Activated B cell treated with CpG ODN at 0.5 μM for 24 hours (primary cell): ENCODE data around the gene PARP9. TPM values are rescaled to one million over a fixed set of nuclear protein-coding genes. Genes with fewer than 3 reads are reported as not detected.

ENCODE experiments used
- ATAC-seq: fragments of 200-7000 bp; cut with Tn5 transposase; one replicate; pipeline ENCODE4 v1.10.0; 2021; ENCODE audit warnings: low read depth, mild to moderate bottlenecking, moderate library complexity
- CTCF ChIA-PET: fragments of 350-600 bp; sonication (Branson Sonifier 250); formaldehyde crosslinking; loops from one replicate; lab custom pipeline; 2021; ENCODE audit warnings: antibody characterized with exemption; lab: Charles Lee
- POLR2A ChIA-PET: fragments of 350-600 bp; sonication (Branson Sonifier 250); formaldehyde crosslinking; loops from one replicate; lab custom pipeline; 2021; ENCODE audit warnings: antibody characterized with exemption; lab: Charles Lee
- DNase-seq: peaks from one replicate; pipeline ENCODE4 v3.0.0; 2022
- H3K27ac Mint-ChIP-seq: one replicate; pipeline ENCODE4 v1.8.0; 2020; ENCODE audit warnings: mixed read lengths
- H3K27me3 Mint-ChIP-seq: one replicate; pipeline ENCODE4 v1.8.0; 2021; ENCODE audit warnings: mixed read lengths
- H3K36me3 Mint-ChIP-seq: one replicate; pipeline ENCODE4 v1.8.0; 2021; ENCODE audit warnings: low read depth, mixed read lengths
- H3K4me1 Mint-ChIP-seq: one replicate; pipeline ENCODE4 v1.8.0; 2021; ENCODE audit warnings: mixed read lengths
- H3K4me3 Mint-ChIP-seq: one replicate; pipeline ENCODE4 v1.8.0; 2020; ENCODE audit warnings: mild to moderate bottlenecking, mixed read lengths
- H3K9me3 Mint-ChIP-seq: one replicate; pipeline ENCODE4 v1.8.0; 2020; ENCODE audit warnings: mixed read lengths
- CTCF ChIP-seq: fragments of 200-600 bp; IDR thresholded peaks from one replicate; pipeline ENCODE4 v1.8.0; 2022; ENCODE audit warnings: antibody characterized with exemption, mild to moderate bottlenecking
- intact Hi-C: fragments of 100-400 bp; cut with micrococcal nuclease; formaldehyde crosslinking; loops from one replicate; pipeline ENCODE4 v1.15.1; 2024
- total RNA-seq: library from RNA; stranded (reverse); gene quantifications from 2 replicates; pipeline ENCODE4 v1.2.3, GENCODE V29; 2022

PARP9 gene
- total RNA-seq, 1 donor from 2014 or later = 50.8 TPM

- CTCF ChIA-PET = interaction anchor here (0.7 to 5.1 kb wide), 5 partner anchors 61 to 470 kb away, joined by 3 to 92 read pairs (median 3); partner anchors contain the start of gene PARP14
- no peak for TF ChIP-seq CTCF
- intact Hi-C loops = no loop called here
- no peak overlapping the region for H3K27ac Mint-ChIP-seq
- peaks cover 62% of the 10 kb centered on the region for H3K36me3 Mint-ChIP-seq
- ATAC-seq (no peak), DNase-seq (no peak)
- no peak overlapping the region for H3K4me3 Mint-ChIP-seq
- no peaks in the 10 kb centered on the region for H3K27me3 Mint-ChIP-seq
- POLR2A ChIA-PET = interaction anchor here (1.9 kb wide), 1 partner anchor 121 kb away, joined by 14 read pairs; the partner anchor contains the start of gene PARP14
- H3K9me3 Mint-ChIP-seq = no peaks in the 10 kb centered on the region
- peaks cover 33% of the 10 kb centered on the region for H3K4me1 Mint-ChIP-seq
Observed at GRCh38 chr3:122558605-122559004, 5.5 kb downstream of the PARP9 start.

GRCh38 chr3:122557356-122557755, 6.7 kb downstream of the PARP9 start:
- ChIA-PET CTCF (interaction anchor here (5.1 kb wide), 1 partner anchor 121 kb away, joined by 92 read pairs; the partner anchor contains the start of gene PARP14), POLR2A (no interaction called here)
- no peaks in the 10 kb centered on the region for H3K9me3 Mint-ChIP-seq
- H3K27ac Mint-ChIP-seq = no peak overlapping the region
- DNase-seq = no peak
- ATAC-seq = no peak
- intact Hi-C loops = no loop called here
- no peaks in the 10 kb centered on the region for H3K27me3 Mint-ChIP-seq
- H3K36me3 Mint-ChIP-seq = peaks cover 73% of the 10 kb centered on the region
- TF ChIP-seq CTCF = no peak
- H3K4me1 Mint-ChIP-seq = peaks cover 22% of the 10 kb centered on the region
- H3K4me3 Mint-ChIP-seq = no peak overlapping the region

- ATAC-seq (no peak), DNase-seq (no peak)
- H3K4me1 Mint-ChIP-seq = peaks cover 6% of the 10 kb centered on the region
- ChIA-PET CTCF (interaction anchor here (1.0 to 1.5 kb wide), 2 partner anchors 123 to 199 kb away, joined by 3 to 7 read pairs; no protein-coding TSS in a partner anchor), POLR2A (no interaction called here)
- no peak overlapping the region for H3K27ac Mint-ChIP-seq
- intact Hi-C loops = no loop called here
- H3K9me3 Mint-ChIP-seq = no peaks in the 10 kb centered on the region
- H3K27me3 Mint-ChIP-seq = no peaks in the 10 kb centered on the region
- no peak for TF ChIP-seq CTCF
- H3K4me3 Mint-ChIP-seq = no peak overlapping the region
- H3K36me3 Mint-ChIP-seq = peaks cover 86% of the 10 kb centered on the region
Observed at GRCh38 chr3:122555275-122556071, 8.6 kb downstream of the PARP9 start.

- Mint-ChIP-seq H3K36me3 (peaks cover 92% of the 10 kb centered on the region), H3K4me1 (no peaks in the 10 kb centered on the region), H3K27me3 (no peaks in the 10 kb centered on the region), H3K4me3 (no peak overlapping the region), H3K9me3 (no peaks in the 10 kb centered on the region), H3K27ac (no peak overlapping the region)
- intact Hi-C loops = no loop called here
- ChIA-PET POLR2A (no interaction called here), CTCF (interaction anchor here (1.2 kb wide), 1 partner anchor 126 kb away, joined by 3 read pairs; no protein-coding TSS in a partner anchor)
- DNase-seq (no peak), ATAC-seq (no peak)
- no peak for TF ChIP-seq CTCF
Observed at GRCh38 chr3:122553171-122553570, 10.9 kb downstream of the PARP9 start.

GRCh38 chr3:122548619-122549018, 15.5 kb downstream of the PARP9 start:
- ATAC-seq (no peak), DNase-seq (no peak)
- Mint-ChIP-seq H3K27ac (no peak overlapping the region), H3K9me3 (no peaks in the 10 kb centered on the region), H3K4me1 (no peaks in the 10 kb centered on the region), H3K4me3 (no peak overlapping the region), H3K27me3 (no peaks in the 10 kb centered on the region), H3K36me3 (peaks cover 88% of the 10 kb centered on the region)
- TF ChIP-seq CTCF = no peak
- ChIA-PET POLR2A (no interaction called here), CTCF (no interaction called here)
- intact Hi-C loops = loop anchor here (5.0 kb wide), 1 partner anchor 714 kb away; no protein-coding TSS in a partner anchor
